Common myeloid progenitor, CD34-positive (primary cell): ENCODE results near the gene RASSF3.
"Not testable (repeated sequence)": the region's sequence is repeated elsewhere in the genome, so short reads cannot be mapped to it uniquely, and the experiment has no call there.

Experiments
- CTCF ChIA-PET: fragments of 350-600 bp; sonication (Branson Sonifier 250); formaldehyde crosslinking; loops from one replicate; lab custom pipeline; 2021; ENCODE audit warnings: antibody characterized with exemption; lab: Charles Lee
- POLR2A ChIA-PET: fragments of 350-600 bp; sonication (Branson Sonifier 250); formaldehyde crosslinking; loops from one replicate; lab custom pipeline; 2021; ENCODE audit warnings: antibody characterized with exemption; lab: Charles Lee
- DNase-seq, 3 donors: peaks; one replicate each; pipeline versions ENCODE4 v3.0.0 to v3.0.0-alpha.2; 2013
- H3K27ac ChIP-seq, 2 experiments: 1 replicate in 1 of 2; 2 replicates in 1 of 2; pipeline ENCODE4 v1.7.0; 2013; ENCODE audit warnings: inconsistent platforms in 2 of 2, low read length in 2 of 2, mild to moderate bottlenecking in 2 of 2, low read depth in 1 of 2, moderate library complexity in 1 of 2; ENCODE audit not compliant: severe bottlenecking in 2 of 2, insufficient read depth in 1 of 2, poor library complexity in 1 of 2
- H3K27me3 ChIP-seq, 5 experiments: replicated peaks in 2 of 5; 1 replicate in 3 of 5; 2 replicates in 2 of 5; pipeline versions ENCODE4 v1.6.1 to v1.7.0; 2013; ENCODE audit warnings: low read length in 4 of 5, mild to moderate bottlenecking in 2 of 5, moderate library complexity in 2 of 5, inconsistent platforms in 1 of 5; ENCODE audit not compliant: insufficient read depth in 5 of 5, control insufficient read depth in 4 of 5
- H3K36me3 ChIP-seq, 4 experiments: 1 replicate in 2 of 4; 2 replicates in 2 of 4; pipeline versions ENCODE4 v1.6.1 to v1.7.0; 2013; ENCODE audit warnings: low read length in 3 of 4, control low read depth in 1 of 4, mild to moderate bottlenecking in 1 of 4; ENCODE audit not compliant: control insufficient read depth in 4 of 4, insufficient read depth in 4 of 4
- H3K4me1 ChIP-seq, 4 experiments: 1 replicate in 3 of 4; 2 replicates in 1 of 4; pipeline versions ENCODE4 v1.6.1 to v1.7.1; 2013; ENCODE audit warnings: low read length in 3 of 4, mild to moderate bottlenecking in 3 of 4, control low read depth in 1 of 4, inconsistent platforms in 1 of 4, moderate library complexity in 1 of 4; ENCODE audit not compliant: control insufficient read depth in 4 of 4, insufficient read depth in 4 of 4; ENCODE audit errors: control extremely low read depth in 1 of 4
- H3K4me3 ChIP-seq, 7 experiments: 1 replicate in 4 of 7; 2 replicates in 3 of 7; pipeline versions ENCODE4 v1.5.1 to v1.7.0; 2013; ENCODE audit warnings: mild to moderate bottlenecking in 7 of 7, low read length in 6 of 7, moderate library complexity in 6 of 7, inconsistent platforms in 2 of 7, low read depth in 2 of 7, control low read depth in 1 of 7; ENCODE audit not compliant: insufficient read depth in 4 of 7, control insufficient read depth in 1 of 7; ENCODE audit errors: extremely low read depth in 1 of 7
- H3K9me3 ChIP-seq, 5 experiments: 1 replicate in 4 of 5; 2 replicates in 1 of 5; pipeline versions ENCODE4 v1.6.1 to v1.7.1; 2013; ENCODE audit warnings: low read length in 4 of 5, mild to moderate bottlenecking in 2 of 5, inconsistent platforms in 1 of 5, low read depth in 1 of 5, moderate library complexity in 1 of 5; ENCODE audit not compliant: control insufficient read depth in 4 of 5, insufficient read depth in 2 of 5; ENCODE audit errors: control extremely low read depth in 1 of 5
- WGBS: methylation state at CpG from one replicate; pipeline ENCODE4 v1.1.5; 2013; ENCODE audit not compliant: insufficient coverage; 5-methylcytosine and 5-hydroxymethylcytosine counted together

The RASSF3 gene

GRCh38 chr12:64646318-64646717 is 36.0 kb downstream of the RASSF3 start:
- no peaks in the 10 kb centered on the region for H3K9me3 ChIP-seq
- POLR2A ChIA-PET, result no interaction called here
- CTCF ChIA-PET, result no interaction called here
- no peaks in the 10 kb centered on the region for H3K27me3 ChIP-seq
- peaks cover 0 to 3% (median 0%) of the 10 kb centered on the region in 4 experiments for H3K4me1 ChIP-seq
- peaks cover 0 to 2% (median 0%) of the 10 kb centered on the region in 4 experiments for H3K36me3 ChIP-seq
- no peak overlapping the region for H3K4me3 ChIP-seq
- no peak overlapping the region for H3K27ac ChIP-seq
- no peak for DNase-seq

DNA sequence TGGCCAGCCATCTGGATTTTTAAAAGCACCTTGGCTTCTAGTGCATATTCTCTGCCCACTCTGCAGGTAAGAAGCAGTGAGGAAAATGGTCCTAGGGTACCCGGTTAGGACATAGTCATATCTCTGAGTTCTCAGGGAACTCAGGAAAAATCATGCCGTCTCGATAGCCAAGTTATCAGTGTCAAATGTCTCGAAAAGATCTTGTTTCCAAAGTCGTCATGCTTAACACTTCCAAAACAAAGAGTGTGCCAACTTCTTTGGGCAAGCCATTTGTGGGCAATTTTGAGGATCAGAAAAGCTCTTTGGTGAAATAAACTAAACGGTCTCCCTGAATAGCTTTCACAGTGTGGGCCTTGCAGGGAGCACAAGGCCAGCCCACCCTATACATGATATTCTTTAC is 39.2 kb downstream of the RASSF3 start:
- ChIA-PET POLR2A (no interaction called here), CTCF (interaction anchor here (0.9 to 1.4 kb wide), 2 partner anchors 9 to 14 kb away, joined by 3 to 5 read pairs; no protein-coding TSS in a partner anchor)
- no peaks in the 10 kb centered on the region for H3K9me3 ChIP-seq
- no peak overlapping the region for H3K4me3 ChIP-seq
- 98% methylated on average over 6 of the region's 6 CpGs for WGBS
- no peak overlapping the region for H3K27ac ChIP-seq
- peaks cover 0 to 2% (median 0%) of the 10 kb centered on the region in 4 experiments for H3K36me3 ChIP-seq
- peaks cover 0 to 3% (median 1%) of the 10 kb centered on the region in 4 experiments for H3K4me1 ChIP-seq
- no peak for DNase-seq
- no peaks in the 10 kb centered on the region for H3K27me3 ChIP-seq

DNA sequence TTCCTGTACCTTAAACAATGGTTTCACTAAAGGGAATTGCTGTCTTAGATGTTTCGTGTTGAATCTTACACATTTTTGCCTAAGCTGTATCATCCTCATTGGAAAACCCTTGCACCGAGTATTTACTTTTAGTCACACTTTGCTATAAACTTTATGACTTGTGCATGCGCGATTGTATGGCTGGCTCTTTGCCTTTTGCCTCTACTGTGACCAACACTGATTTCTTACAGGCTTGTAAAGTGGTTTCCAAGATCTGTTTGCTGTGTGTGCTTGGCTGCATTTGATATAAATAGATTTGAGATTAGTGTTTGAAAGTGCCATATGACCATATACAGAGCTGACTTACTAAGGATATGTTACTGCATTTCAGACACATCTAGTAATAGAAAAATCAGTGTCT is 40.5 kb downstream of the RASSF3 start:
- WGBS, result 93% methylated on average over 2 of the region's 4 CpGs
- peaks cover 0 to 2% (median 0%) of the 10 kb centered on the region in 4 experiments for H3K36me3 ChIP-seq
- H3K27me3 ChIP-seq, result no peaks in the 10 kb centered on the region
- no peaks in the 10 kb centered on the region for H3K9me3 ChIP-seq
- no peak for DNase-seq
- POLR2A ChIA-PET, result no interaction called here
- H3K4me3 ChIP-seq, result no peak overlapping the region
- CTCF ChIA-PET, result no interaction called here
- peaks cover 0 to 3% (median 2%) of the 10 kb centered on the region in 4 experiments for H3K4me1 ChIP-seq
- H3K27ac ChIP-seq, result no peak overlapping the region

GRCh38 chr12:64652346-64652745 is 42.1 kb downstream of the RASSF3 start:
- H3K4me3 ChIP-seq, result no peak overlapping the region
- H3K9me3 ChIP-seq, result no peaks in the 10 kb centered on the region
- H3K36me3 ChIP-seq, result peaks cover 0 to 2% (median under 1%) of the 10 kb centered on the region in 4 experiments
- ChIA-PET POLR2A (no interaction called here), CTCF (no interaction called here)
- WGBS, result 83% methylated on average over 1 of the region's 2 CpGs
- H3K27me3 ChIP-seq, result no peaks in the 10 kb centered on the region
- DNase-seq, result no peak
- no peak overlapping the region for H3K27ac ChIP-seq
- H3K4me1 ChIP-seq, result peaks cover 0 to 3% (median 2%) of the 10 kb centered on the region in 4 experiments

- Histone ChIP-seq H3K4me3 (no peak overlapping the region), H3K9me3 (no peaks in the 10 kb centered on the region), H3K4me1 (peaks cover 0 to 3% (median 2%) of the 10 kb centered on the region in 4 experiments), H3K36me3 (peaks cover 0 to 2% (median under 1%) of the 10 kb centered on the region in 4 experiments), H3K27ac (no peak overlapping the region), H3K27me3 (no peaks in the 10 kb centered on the region)
- CTCF ChIA-PET, result interaction anchor here (1.2 to 1.6 kb wide), 3 partner anchors 13 to 25 kb away, joined by 3 read pairs; no protein-coding TSS in a partner anchor
- DNase-seq, result no peak
- POLR2A ChIA-PET, result no interaction called here
- 100% methylated on average over 1 of the region's 1 CpG for WGBS
Observed at GRCh38 chr12:64653123-64653522, 42.8 kb downstream of the RASSF3 start.

DNA sequence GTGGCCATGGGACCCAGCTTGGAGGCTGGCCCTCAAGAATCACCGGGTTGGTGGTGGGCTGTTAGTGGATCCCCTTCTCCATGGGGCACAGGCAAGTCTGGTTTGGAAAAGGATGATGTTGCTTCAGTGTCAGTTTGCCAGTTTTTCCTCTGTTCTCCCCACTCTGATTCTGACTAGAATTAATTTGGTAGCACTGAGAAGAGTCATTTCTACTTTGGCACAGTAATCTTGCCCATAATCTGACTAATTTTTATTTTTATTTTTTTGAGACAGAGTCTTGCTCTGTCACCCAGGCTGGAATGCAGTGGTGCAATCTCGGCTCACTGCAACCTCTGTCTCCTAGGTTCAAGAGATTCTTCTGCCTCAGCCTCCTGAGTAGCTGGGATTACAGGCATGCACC is 43.6 kb downstream of the RASSF3 start:
- DNase-seq, POLR2A ChIA-PET, H3K36me3 ChIP-seq, H3K27me3 ChIP-seq, H3K9me3 ChIP-seq, H3K4me3 ChIP-seq, H3K4me1 ChIP-seq, H3K27ac ChIP-seq: not testable (repeated sequence)
- CTCF ChIA-PET, result interaction anchor here (0.6 to 1.6 kb wide), 4 partner anchors 12 to 29 kb away, joined by 3 read pairs; no protein-coding TSS in a partner anchor
- WGBS, result 61% methylated on average over 2 of the region's 2 CpGs

DNA sequence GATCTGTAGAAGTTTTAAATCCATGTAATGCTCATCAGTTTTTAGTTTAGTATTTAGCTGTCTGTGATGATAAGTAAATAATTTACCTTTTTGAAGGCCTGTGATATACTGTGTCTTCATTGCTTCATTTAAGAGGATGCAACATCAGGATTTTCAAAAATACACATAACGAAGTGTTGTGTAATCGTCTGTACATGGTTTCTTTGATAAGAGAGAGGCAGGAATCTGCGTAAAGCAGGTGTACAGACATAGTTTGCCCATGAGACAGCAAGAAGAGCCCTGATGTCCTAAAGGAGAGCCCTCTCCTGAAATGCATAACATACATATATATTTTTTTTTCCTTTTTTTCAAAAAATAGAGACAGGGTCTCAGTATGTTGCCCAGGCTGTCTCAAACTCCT is 44.8 kb downstream of the RASSF3 start:
- Histone ChIP-seq H3K4me3 (no peak overlapping the region), H3K9me3 (no peaks in the 10 kb centered on the region), H3K27me3 (no peaks in the 10 kb centered on the region), H3K36me3 (peaks cover 0 to 1% (median 0%) of the 10 kb centered on the region in 4 experiments), H3K27ac (no peak overlapping the region), H3K4me1 (peaks cover 0 to 3% (median 2%) of the 10 kb centered on the region in 4 experiments)
- CTCF ChIA-PET, result interaction anchor here (1.5 kb wide), 1 partner anchor 106 kb away, joined by 4 read pairs; no protein-coding TSS in a partner anchor
- no CpG with 5 or more reads among the region's 3 CpGs for WGBS
- no peak for DNase-seq
- POLR2A ChIA-PET, result no interaction called here
